VCaP (cell line): ENCODE measurements around the gene ELMO1.

Experiments used
- H3K27ac ChIP-seq: fragments of 450-650 bp; 2 replicates; pipeline ENCODE4 v1.5.1; 2017
- TF ChIP-seq, protein P1 (sequence below): fragments of 450-650 bp; conservative IDR thresholded peaks from 2 replicates; pipeline ENCODE4 v1.5.1; 2017; ENCODE audit warnings: mild to moderate bottlenecking, moderate library complexity

ELMO1 gene

DNA sequence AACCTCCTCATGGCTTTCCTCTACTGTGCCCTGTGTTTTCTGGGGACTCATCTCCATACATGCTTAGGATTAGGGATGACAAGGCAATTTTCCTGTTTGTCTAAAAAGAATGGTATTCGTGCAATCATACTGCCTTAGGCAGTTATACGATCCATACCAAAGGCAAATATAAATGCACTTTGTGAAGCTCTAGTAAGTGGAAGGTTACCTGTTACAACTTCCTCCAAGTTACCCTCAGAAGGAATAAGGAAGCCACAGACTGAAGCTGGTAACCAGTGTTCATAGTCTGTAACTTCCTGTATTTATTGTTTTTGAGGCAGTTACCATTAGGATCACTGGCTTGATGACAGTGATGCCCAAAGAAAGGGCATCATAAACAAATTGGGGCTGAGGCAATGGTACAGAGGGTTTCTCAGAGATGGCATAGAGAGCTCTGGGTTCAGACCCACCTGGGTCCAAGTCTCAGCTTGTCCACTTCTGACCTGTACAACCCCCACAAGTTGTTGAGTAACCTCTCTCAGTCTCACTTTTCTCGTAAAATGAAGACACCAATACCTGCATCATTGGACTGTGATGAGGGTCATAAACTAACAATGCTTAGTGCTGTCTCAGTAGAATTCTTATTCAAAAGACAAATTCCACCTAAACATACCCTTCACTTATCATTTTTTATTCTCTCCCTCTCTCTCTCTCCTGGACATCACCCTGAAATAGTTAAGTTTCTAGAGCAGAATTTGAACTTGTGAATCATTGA, 138.2 kb downstream of the ELMO1 start:
- TF ChIP-seq, protein P1, sequence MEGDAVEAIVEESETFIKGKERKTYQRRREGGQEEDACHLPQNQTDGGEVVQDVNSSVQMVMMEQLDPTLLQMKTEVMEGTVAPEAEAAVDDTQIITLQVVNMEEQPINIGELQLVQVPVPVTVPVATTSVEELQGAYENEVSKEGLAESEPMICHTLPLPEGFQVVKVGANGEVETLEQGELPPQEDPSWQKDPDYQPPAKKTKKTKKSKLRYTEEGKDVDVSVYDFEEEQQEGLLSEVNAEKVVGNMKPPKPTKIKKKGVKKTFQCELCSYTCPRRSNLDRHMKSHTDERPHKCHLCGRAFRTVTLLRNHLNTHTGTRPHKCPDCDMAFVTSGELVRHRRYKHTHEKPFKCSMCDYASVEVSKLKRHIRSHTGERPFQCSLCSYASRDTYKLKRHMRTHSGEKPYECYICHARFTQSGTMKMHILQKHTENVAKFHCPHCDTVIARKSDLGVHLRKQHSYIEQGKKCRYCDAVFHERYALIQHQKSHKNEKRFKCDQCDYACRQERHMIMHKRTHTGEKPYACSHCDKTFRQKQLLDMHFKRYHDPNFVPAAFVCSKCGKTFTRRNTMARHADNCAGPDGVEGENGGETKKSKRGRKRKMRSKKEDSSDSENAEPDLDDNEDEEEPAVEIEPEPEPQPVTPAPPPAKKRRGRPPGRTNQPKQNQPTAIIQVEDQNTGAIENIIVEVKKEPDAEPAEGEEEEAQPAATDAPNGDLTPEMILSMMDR: no peak
- no peak overlapping the region for H3K27ac ChIP-seq

DNA sequence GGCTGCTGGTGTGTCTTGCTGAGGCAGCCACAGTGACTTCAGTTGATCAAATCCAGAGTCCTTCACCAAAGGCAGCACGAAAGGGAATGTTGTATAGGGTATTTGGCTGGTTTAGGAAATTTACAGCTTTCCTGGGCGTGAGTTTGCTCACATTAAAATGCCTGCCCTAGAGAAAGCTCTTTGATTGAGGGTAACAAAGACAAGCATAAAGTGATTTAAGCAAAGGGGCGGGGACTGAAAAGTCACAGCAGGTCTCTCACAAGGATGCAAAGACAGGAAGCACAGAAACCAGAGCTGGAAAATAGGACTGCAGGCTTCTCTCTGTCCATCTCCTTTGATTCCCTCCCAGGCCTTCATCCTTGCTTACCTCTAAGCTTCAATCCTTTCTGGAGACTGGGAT, 139.2 kb downstream of the ELMO1 start:
- TF ChIP-seq, protein P1: no peak
- H3K27ac ChIP-seq: no peak overlapping the region

DNA sequence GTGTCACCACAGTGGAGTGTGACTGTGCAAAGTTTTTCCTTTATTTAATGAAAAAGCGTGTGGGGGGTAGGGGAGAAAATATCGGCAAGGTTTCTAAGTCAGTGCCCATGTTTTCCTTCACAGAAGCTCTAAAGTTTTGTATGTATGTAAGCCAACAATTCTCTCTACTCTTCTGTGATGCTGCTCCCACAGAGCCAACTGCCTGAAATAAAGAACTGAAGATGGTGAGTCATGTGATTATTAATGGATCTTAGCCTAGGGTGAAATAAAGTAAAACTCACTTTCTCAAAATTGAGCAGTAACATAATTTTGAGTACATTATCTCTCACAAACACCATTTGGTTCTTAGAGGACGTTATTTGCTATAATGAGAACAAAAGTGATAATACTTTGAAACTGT, 143.7 kb downstream of the ELMO1 start:
- H3K27ac ChIP-seq: no peak overlapping the region
- TF ChIP-seq, protein P1: no peak

DNA sequence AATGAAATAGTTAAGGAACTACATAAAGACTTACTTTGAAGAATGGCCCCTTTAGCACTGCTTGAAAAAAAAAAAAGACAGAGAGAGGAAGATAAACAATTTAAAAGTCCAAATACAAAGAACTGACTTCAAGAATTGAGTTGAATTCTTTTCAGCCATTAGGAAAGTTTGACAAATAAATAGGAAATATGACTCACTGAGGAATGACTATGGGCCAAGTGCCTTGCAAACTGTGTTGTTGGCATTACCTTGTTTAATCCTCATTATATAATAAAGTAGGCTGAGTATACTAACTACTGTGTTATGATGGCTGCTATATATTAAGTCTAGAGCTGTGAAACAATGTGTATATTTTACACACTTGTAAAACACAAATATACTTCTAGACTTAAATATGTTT, 151.1 kb downstream of the ELMO1 start:
- TF ChIP-seq, protein P1: no peak
- no peak overlapping the region for H3K27ac ChIP-seq

DNA sequence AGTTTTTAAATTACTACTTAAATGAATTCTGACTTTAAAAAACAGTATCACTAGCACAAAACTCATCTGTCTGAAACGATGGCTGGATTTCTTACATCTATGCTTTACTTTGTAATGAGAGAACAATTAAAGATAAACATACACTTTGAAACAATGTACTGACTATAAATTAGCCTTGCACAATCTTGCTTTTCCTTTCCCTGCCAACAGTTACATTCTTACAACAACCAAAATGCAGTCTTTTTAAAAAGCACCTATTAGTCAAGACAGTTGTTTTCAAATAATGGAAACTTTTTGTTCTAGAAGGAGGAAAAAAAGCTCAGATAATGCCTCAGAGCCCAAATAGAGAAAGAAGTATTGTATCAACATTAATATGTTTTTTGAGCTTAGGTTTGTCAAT, 153.3 kb downstream of the ELMO1 start:
- H3K27ac ChIP-seq: no peak overlapping the region
- TF ChIP-seq, protein P1: no peak

DNA sequence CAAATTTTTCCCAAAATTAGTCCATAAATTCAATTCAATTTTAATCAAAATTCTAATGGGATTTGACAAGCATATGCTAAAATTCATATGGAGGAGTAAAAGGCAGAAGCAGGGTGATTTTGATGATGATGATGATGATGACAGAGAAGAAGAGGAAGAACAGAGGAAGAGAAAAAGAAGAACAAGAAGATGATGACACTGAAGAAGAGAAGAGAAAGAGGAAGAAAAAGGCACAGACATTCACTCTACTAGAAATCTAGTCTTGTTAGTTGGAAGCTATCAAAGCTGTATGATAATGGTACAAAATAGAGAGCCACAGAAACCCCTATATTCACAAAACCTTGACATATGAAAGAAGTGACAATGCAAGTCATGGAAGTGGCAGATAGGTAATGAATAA, 157.9 kb downstream of the ELMO1 start:
- no peak overlapping the region for H3K27ac ChIP-seq
- TF ChIP-seq, protein P1: no peak

DNA sequence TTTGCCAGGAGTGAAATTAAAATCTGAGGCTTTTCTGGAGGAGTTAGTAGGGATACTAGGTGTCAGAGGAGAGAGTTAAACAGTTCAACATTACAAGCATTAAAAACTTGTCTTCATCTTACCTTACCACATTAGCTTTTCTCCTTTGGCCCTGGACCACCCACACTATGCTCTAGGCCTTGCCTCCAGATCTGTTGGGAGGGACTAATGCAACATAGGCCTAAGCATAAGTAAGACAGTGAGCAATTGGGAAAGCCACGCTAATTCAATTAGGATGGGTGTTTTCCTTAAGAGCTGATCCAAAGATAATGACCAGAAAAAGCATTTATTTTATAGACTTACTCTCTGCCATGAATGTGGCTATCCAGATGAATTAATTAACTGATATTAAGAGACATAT, 158.9 kb downstream of the ELMO1 start:
- H3K27ac ChIP-seq: no peak overlapping the region
- TF ChIP-seq, protein P1: no peak
